ENCODE data around the gene CCSER1.

The CCSER1 gene

DNA sequence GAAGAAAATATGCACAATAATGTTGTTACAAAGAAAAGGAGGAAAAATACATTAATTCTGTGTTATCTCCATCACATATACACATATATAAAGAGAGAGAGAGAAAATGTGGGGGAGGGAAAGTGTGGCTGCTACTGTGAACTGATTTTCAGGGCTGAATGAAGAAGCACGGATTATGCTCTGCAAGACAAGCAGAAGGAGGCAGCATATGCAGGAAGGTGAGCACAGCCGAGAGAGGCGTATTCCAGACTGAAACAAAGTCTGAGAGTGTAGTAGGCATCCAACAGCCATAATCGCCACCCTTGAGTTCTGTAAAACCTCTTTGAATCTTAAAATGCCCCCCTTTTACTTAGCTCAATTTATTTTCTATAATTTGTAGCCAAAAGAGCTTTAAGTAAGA, 1094.8 kb downstream of the CCSER1 start:
- no peak overlapping the region for H3K27ac ChIP-seq (ENCODE audit: low read depth, low read length)
- H3K4me3 ChIP-seq (ENCODE audit: low read length), result no peak overlapping the region
- H3K79me2 ChIP-seq (ENCODE audit: control insufficient read depth, low read length), result no peaks in the 10 kb centered on the region
- no peaks in the 10 kb centered on the region for H4K20me1 ChIP-seq (ENCODE audit: control insufficient read depth, insufficient read depth, low read depth, low read length)
- no peaks in the 10 kb centered on the region for H3F3A ChIP-seq (ENCODE audit: control insufficient read depth, insufficient read depth)
- H3K9me2 ChIP-seq (replicated peaks; ENCODE audit: control insufficient read depth, low read length), result no peaks in the 10 kb centered on the region
- H3K4me2 ChIP-seq (ENCODE audit: low read length), result no peak overlapping the region
- H3K4me1 ChIP-seq (ENCODE audit: control insufficient read depth, low read length), result no peaks in the 10 kb centered on the region
- TF ChIP-seq EZH2phosphoT487 (IDR thresholded peaks at IDR 0.05; ENCODE audit: borderline replicate concordance, low read length), result no peak
- TF ChIP-seq, protein P1, sequence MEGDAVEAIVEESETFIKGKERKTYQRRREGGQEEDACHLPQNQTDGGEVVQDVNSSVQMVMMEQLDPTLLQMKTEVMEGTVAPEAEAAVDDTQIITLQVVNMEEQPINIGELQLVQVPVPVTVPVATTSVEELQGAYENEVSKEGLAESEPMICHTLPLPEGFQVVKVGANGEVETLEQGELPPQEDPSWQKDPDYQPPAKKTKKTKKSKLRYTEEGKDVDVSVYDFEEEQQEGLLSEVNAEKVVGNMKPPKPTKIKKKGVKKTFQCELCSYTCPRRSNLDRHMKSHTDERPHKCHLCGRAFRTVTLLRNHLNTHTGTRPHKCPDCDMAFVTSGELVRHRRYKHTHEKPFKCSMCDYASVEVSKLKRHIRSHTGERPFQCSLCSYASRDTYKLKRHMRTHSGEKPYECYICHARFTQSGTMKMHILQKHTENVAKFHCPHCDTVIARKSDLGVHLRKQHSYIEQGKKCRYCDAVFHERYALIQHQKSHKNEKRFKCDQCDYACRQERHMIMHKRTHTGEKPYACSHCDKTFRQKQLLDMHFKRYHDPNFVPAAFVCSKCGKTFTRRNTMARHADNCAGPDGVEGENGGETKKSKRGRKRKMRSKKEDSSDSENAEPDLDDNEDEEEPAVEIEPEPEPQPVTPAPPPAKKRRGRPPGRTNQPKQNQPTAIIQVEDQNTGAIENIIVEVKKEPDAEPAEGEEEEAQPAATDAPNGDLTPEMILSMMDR (IDR thresholded peaks at IDR 0.05; ENCODE audit: low read depth, low read length, poor library complexity, severe bottlenecking), result no peak
- H3K9me3 ChIP-seq (ENCODE audit: control insufficient read depth, insufficient read depth, low read length), result no peaks in the 10 kb centered on the region
- H3K36me3 ChIP-seq (ENCODE audit: control insufficient read depth, low read length), result no peaks in the 10 kb centered on the region
- no peaks in the 10 kb centered on the region for H3K27me3 ChIP-seq (ENCODE audit: control insufficient read depth, low read length)

DNA sequence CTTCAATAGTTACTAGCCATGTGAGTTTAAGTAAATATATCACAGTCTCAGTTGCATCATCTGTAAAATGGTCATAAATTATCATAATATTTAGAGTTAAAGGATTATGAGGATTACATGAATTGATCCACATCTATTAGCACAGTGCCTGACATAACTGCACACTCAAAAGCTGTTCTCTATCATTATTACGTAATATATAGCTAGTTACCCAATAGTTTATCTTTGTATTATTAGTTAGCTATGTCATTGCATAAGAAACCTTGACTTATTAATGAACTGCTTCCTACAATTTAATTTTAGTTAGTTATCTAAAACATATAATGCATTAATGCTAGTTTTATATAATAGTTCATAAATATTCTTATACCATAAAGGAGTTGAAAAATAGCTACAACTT, 1099.7 kb downstream of the CCSER1 start:
- Histone ChIP-seq H3K27ac (ENCODE audit: low read depth, low read length) (no peak overlapping the region), H4K20me1 (ENCODE audit: control insufficient read depth, insufficient read depth, low read depth, low read length) (no peaks in the 10 kb centered on the region), H3K9me3 (ENCODE audit: control insufficient read depth, insufficient read depth, low read length) (no peaks in the 10 kb centered on the region), H3K4me1 (ENCODE audit: control insufficient read depth, low read length) (no peaks in the 10 kb centered on the region), H3K79me2 (ENCODE audit: control insufficient read depth, low read length) (no peaks in the 10 kb centered on the region), H3F3A (ENCODE audit: control insufficient read depth, insufficient read depth) (no peaks in the 10 kb centered on the region), H3K36me3 (ENCODE audit: control insufficient read depth, low read length) (no peaks in the 10 kb centered on the region), H3K4me2 (ENCODE audit: low read length) (no peak overlapping the region), H3K4me3 (ENCODE audit: low read length) (no peak overlapping the region), H3K27me3 (ENCODE audit: control insufficient read depth, low read length) (no peaks in the 10 kb centered on the region), H3K9me2 (replicated peaks; ENCODE audit: control insufficient read depth, low read length) (no peaks in the 10 kb centered on the region)
- TF ChIP-seq, protein P1 (IDR thresholded peaks at IDR 0.05; ENCODE audit: low read depth, low read length, poor library complexity, severe bottlenecking), result no peak
- no peak for TF ChIP-seq EZH2phosphoT487 (IDR thresholded peaks at IDR 0.05; ENCODE audit: borderline replicate concordance, low read length)

DNA sequence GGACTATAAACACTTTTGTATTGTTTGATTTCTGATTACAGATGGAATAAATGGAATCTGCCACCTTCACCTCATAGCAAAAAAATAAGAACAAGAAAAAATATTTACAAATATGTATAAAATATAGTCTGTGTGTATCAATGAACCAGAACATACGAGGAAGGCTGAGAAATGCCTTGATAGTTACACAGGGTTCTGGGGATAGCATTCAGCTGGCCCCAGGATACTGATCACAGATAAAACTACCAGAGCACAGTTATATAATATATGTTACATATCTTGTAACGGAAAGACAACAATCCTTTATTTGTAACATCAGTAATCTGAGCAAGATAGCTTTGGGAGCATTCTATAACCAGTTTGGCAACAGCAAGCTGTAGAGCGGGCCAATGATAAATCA, 1101.5 kb downstream of the CCSER1 start:
- Histone ChIP-seq H3F3A (ENCODE audit: control insufficient read depth, insufficient read depth) (no peaks in the 10 kb centered on the region), H3K27ac (ENCODE audit: low read depth, low read length) (no peak overlapping the region), H3K79me2 (ENCODE audit: control insufficient read depth, low read length) (no peaks in the 10 kb centered on the region), H3K4me2 (ENCODE audit: low read length) (no peak overlapping the region), H3K4me1 (ENCODE audit: control insufficient read depth, low read length) (no peaks in the 10 kb centered on the region), H3K4me3 (ENCODE audit: low read length) (no peak overlapping the region), H4K20me1 (ENCODE audit: control insufficient read depth, insufficient read depth, low read depth, low read length) (no peaks in the 10 kb centered on the region), H3K9me2 (replicated peaks; ENCODE audit: control insufficient read depth, low read length) (no peaks in the 10 kb centered on the region), H3K9me3 (ENCODE audit: control insufficient read depth, insufficient read depth, low read length) (no peaks in the 10 kb centered on the region), H3K36me3 (ENCODE audit: control insufficient read depth, low read length) (no peaks in the 10 kb centered on the region), H3K27me3 (ENCODE audit: control insufficient read depth, low read length) (no peaks in the 10 kb centered on the region)
- no peak for TF ChIP-seq EZH2phosphoT487 (IDR thresholded peaks at IDR 0.05; ENCODE audit: borderline replicate concordance, low read length)
- TF ChIP-seq, protein P1 (IDR thresholded peaks at IDR 0.05; ENCODE audit: low read depth, low read length, poor library complexity, severe bottlenecking), result no peak

DNA sequence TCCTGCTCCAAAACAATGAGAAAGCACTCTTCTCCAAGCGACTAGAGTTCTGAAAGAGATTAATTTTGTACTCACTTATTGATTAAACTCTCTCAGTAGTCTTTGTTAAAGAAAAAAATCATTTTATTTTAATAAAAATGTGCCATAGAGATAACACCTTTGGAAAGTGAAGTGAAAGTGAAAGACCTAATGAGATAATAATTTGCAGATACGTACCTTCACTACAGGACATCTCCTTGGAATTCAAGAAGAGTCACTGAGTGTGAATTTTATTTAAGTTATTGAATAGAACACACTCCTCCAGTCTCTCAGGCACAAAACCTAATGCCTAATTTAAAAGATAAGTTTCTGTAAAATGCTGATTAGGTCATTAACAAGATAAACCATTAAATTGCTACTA, 1106.0 kb downstream of the CCSER1 start:
- H3K4me2 ChIP-seq (ENCODE audit: low read length), result no peak overlapping the region
- H3K4me3 ChIP-seq (ENCODE audit: low read length), result no peak overlapping the region
- H3K79me2 ChIP-seq (ENCODE audit: control insufficient read depth, low read length), result no peaks in the 10 kb centered on the region
- H3K27me3 ChIP-seq (ENCODE audit: control insufficient read depth, low read length), result no peaks in the 10 kb centered on the region
- H3F3A ChIP-seq (ENCODE audit: control insufficient read depth, insufficient read depth), result no peaks in the 10 kb centered on the region
- H3K27ac ChIP-seq (ENCODE audit: low read depth, low read length), result no peak overlapping the region
- no peaks in the 10 kb centered on the region for H3K9me3 ChIP-seq (ENCODE audit: control insufficient read depth, insufficient read depth, low read length)
- no peaks in the 10 kb centered on the region for H4K20me1 ChIP-seq (ENCODE audit: control insufficient read depth, insufficient read depth, low read depth, low read length)
- no peaks in the 10 kb centered on the region for H3K36me3 ChIP-seq (ENCODE audit: control insufficient read depth, low read length)
- no peaks in the 10 kb centered on the region for H3K4me1 ChIP-seq (ENCODE audit: control insufficient read depth, low read length)
- H3K9me2 ChIP-seq (replicated peaks; ENCODE audit: control insufficient read depth, low read length), result no peaks in the 10 kb centered on the region
- TF ChIP-seq, protein P1 (IDR thresholded peaks at IDR 0.05; ENCODE audit: low read depth, low read length, poor library complexity, severe bottlenecking), result no peak
- no peak for TF ChIP-seq EZH2phosphoT487 (IDR thresholded peaks at IDR 0.05; ENCODE audit: borderline replicate concordance, low read length)
